Stimulated activated CD4-positive, alpha-beta T cell treated with anti-CD3 and anti-CD28 coated beads, Interleukin-1b, Interleukin-23, amount 100 ng/mL, for 4 hours (primary cell): ENCODE data around the gene ZNF415.
"Not testable (repeated sequence)": the region's sequence is repeated elsewhere in the genome, so short reads cannot be mapped to it uniquely, and the experiment has no call there.

ENCODE experiments used
- DNase-seq, 2 donors: peaks; one replicate each; pipeline ENCODE4 v3.0.0-alpha.2; 2020; ENCODE audit warnings: low read depth in 2 of 2

The ZNF415 gene

GRCh38 chr19:53102756-53103233, 29.9 kb downstream of the ZNF415 start:
- peak; percentile 3 to 14 for DNase-seq

- DNase-seq: no peak
Measured at GRCh38 chr19:53102206-53102755, 30.4 kb downstream of the ZNF415 start.

GRCh38 chr19:53101518-53101917, 31.2 kb downstream of the ZNF415 start:
- DNase-seq: no peak

GRCh38 chr19:53098570-53098969, 34.1 kb downstream of the ZNF415 start:
- not testable (repeated sequence) for DNase-seq

- not testable (repeated sequence) for DNase-seq
Measured at GRCh38 chr19:53096982-53097690, 35.6 kb downstream of the ZNF415 start.

GRCh38 chr19:53096579-53096978, 36.1 kb downstream of the ZNF415 start:
- not testable (repeated sequence) for DNase-seq

DNA sequence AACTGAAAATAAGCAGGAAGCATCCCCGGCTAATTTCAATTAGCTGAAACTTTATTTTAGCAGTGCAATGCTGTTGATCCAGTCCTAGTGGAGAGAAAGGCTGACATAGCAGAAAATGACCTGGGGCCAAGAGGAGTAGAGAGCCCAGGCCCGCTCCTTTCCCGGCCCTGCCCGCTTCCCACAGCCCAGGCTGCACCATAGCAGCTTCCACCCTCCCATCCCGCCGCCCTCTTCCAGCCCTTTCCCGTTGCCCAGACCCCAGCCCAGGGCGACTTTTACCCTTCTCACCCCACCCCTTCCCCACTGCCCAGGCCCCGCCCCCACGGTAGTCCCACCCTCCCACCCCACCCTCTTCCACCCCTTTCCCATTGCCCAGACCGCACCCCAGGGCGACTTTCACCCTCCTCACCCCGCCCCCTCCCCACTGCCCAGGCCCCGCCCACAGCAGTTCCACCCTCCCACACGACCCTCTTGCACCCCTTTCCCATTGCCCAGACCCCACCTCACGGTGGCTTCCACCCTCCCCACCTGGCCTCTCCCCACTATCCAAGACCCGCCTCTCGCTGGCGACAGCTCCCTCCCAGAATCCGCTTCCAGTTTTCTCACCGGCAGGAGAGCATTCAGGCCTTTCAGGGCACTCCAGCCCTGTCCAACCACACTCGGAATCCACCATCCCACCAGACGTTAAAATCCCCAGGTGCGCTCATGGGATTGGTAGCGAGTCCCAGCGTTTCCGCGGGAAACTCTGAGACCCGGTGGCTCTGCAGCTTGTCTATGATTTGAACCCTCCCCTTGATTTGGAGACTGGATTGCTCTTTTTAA, 37.7 kb downstream of the ZNF415 start:
- DNase-seq: no peak

DNA sequence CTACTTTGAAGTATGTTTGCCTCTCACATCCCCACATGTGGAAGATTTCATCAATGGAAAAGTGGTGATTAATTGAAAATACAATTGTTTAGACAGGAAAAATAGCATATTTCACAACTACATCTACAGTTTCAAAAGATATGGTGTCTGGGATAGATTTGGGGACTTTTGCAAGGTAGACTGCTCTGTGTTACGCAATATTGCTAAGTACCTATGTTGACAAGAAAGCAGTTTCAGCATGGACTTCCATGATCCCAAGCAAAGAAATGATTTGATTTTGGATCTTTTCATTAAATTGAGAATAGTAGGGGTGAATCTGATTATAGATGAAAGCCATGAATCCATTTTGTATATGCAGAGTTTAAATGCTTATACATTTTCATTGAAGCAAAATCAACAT, 40.0 kb downstream of the ZNF415 start:
- no peak for DNase-seq

DNA sequence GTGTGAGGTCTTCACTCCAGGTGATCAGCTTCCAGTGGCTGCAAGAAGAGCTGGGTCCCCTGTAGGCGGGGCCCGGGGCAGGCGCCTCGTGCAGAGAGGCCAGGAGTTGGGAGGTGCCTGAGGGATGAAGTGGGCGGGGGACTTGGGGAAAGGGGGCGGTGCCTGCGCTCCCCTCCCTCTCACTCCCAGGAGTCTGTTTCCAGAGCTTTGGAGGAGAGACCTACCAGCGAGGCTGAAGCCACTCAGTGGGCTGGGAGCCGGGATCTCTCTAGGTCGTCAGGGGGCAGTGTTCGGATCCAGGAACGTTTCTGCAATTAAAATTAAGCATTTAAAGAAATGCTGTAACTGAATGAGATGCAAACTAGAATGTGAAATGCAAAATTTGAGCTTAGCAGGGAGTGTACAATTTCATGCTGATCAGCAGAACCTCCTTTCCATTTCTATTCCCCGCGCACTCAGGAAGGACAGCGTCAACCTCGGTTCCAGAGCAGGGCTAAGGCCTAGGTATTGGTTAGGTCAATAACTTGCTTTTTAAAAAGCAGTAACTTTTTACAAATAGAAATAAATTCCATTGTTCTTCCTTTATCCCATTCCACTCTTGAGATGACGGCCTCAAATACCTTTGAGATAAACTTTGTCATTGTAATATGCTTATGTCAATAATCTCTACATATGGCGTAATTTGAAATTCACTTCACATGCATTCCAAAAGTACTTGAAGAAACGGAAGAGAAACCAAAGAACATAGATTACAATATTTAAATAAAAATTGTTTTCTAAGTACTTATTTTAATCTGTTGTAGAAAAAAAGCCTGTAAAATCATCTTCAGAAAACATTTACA, 41.1 kb downstream of the ZNF415 start:
- DNase-seq: no peak

GRCh38 chr19:53088091-53088490, 44.6 kb downstream of the ZNF415 start:
- no peak for DNase-seq

DNA sequence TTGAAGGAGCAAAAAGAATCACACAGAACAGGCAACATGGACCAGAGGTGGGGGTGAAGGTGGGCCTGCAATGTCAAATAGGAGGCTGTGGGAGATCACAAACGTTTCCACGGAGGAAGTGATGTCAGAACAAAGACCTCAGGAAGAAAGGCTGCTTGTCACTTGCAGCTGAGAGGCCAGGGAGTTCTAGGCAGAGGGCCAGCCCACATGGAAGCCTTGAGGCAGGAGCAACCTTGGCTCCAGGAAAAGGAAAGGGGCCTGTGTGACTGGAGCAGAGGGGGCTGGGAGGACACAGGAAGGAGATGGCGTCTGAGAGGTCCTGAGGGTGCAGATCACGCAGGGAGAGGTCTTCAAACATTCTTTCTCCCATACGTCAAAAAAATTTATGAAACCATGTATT, 45.8 kb downstream of the ZNF415 start:
- no peak for DNase-seq

GRCh38 chr19:53085496-53085895, 47.2 kb downstream of the ZNF415 start:
- no peak for DNase-seq

DNA sequence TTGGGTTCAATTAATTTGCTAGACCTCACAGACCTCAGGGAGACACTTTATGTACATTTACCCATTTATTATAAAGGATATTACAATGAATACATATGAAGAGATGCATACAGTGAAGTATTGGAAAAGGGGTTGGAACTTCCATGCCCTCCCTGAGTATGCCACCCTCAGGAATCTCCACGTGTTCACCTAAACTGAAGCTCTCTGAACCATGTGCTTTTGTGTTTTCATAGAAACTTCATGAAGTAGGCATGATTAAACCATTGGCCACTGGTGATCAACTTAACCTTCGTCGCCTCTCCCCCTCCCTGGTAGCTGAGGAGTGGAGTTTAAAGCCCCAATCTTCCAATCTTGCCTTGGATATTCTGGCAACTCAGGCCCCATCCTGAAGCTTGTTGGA, 49.8 kb downstream of the ZNF415 start:
- no peak for DNase-seq

DNA sequence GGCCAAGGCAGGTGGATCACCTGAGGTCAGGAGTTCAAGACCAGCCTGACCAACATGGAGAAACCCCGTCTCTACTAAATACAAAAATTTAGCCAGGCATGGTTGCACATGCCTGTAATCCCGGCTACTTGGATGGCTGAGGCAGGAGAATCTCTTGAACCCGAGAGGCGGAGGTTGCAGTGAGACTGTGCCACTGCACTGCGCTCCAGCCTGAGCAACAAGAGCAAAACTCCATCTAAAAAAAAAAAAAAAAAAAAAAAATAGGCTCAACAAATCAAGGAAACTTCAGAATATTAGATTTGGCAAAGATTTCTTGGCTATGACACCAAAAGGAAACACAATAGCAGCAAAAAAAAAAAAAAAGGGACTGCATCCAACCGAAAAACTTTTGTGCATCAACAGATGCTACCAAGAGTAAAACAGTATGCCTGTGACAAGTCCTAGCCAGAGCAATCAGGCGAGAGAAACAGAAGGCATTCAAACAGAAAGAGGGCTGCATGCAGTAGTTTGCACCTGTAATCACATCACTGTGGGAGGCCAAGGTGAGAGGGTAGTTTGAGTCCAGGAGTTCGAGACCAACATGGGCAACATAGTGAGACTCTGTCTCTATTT, 53.3 kb downstream of the ZNF415 start:
- no peak for DNase-seq

- no peak for DNase-seq
Measured at GRCh38 chr19:53078668-53079067, 54.0 kb downstream of the ZNF415 start.

GRCh38 chr19:53076984-53077383, 55.7 kb downstream of the ZNF415 start:
- no peak for DNase-seq

DNA sequence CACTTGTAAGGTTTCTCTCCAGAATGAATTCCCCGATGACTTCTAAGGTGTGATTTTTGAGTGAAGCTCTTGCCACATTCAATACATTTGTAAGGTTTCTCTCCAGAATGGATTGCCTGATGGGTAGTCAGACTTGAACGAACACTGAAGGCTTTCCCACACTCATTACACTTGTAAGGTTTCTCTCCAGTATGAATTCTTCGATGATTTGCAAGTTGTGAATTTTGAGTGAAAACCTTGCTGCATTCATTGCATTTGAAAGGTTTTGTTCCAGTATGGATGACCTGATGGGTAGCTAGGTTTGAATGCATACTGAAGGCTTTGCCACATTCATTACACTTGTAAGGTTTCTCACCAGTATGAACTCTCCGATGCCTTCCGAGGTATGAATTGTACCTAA, 63.9 kb downstream of the ZNF415 start:
- no peak for DNase-seq

DNA sequence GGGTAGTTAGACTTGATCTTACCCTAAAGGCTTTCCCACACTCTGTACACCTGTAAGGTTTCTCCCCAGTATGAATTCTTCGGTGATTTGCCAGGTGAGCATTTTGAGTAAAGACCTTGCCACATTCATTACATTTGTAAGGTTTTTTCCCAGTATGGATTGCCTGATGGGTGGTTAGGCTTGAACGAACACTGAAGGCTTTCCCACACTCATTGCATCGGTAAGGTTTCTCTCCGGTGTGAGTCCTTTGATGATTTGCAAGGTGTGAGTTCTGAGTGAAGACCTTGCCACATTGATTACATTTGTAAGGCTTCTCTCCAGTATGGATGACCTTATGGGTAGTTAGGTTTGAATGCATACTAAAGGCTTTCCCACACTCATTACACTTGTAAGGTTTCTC, 64.5 kb downstream of the ZNF415 start:
- DNase-seq: no peak

DNA sequence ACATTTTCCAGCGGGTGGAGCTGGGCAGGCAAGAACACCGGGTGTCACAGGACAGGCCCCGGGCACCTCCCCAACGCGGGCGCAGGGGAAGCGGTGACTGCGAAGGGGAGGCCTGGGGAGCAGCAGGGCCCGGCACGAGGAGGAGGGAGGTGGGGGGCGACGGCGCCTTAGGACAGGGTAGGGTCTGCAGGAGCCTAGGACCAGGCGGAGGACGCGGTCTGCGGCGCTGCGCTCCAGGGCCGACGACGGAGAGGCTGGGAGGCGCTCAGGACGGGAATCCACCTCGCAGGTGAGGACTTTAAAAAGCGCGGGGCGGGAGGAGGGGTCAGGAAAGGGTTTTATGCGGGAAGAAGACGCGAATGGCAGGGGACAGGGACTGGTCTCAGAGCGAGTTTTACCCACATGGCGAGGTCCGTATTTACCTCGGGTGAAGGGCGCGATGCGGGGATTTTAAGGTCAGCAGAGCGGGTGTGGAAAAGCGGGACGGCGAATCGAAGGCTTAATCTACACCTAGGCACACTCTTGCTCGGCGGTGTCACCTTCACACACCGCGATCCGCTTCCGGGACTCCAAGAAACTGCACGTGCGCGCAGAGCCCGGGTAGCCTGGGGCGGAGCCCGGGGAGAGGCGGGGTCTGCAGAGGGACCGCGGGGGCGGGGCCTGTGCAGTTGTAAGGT, 74.7 kb downstream of the ZNF415 start:
- no peak for DNase-seq
